ENCODE data around the gene MFGE8. TPM values are rescaled to one million over a fixed set of nuclear protein-coding genes. Genes with fewer than 3 reads are reported as not detected.

Gene MFGE8
- total RNA-seq, 2 donors from 2014 or later: 284 to 598 TPM

DNA sequence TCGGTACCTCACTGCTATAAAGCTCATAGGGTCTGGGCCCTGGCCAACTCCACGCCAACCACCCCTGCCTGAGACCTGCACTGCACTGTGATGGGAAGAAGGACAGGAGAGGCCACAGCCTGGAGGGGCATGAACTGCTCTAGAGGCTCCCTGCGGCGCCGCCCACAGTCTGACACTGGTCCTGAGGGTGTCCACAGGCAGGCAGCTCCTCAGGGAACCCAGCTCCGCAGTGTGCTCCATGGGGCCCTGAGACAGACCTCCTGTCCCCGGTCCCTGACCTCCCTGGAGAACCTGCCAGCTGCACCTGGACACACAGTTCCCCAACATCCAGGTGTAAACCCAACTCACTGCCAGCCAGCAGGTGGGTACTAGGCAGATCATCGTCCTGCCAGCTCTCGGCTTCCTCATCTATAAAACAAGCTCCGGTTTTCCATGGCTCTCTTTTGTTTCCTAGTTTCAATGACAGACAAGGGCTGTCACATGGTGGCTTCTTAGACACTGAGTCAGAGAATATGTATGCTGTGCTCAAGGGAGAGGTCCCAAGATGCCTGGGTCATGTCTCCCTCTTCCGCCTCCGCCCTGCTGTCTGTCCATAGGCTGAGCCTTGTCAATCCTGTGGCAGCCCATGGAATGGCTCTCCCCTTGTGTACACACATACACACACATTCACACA lies 12.7 kb downstream of the MFGE8 start:
- H3K27me3 Mint-ChIP-seq (ENCODE audit: insufficient read depth): peaks cover 10% of the 10 kb centered on the region
- H3K27ac Mint-ChIP-seq: no peak overlapping the region
- Histone ChIP-seq H3K4me1 (ENCODE audit: control insufficient read depth, insufficient read depth, low read length) (no peaks in the 10 kb centered on the region), H3K9me3 (ENCODE audit: control insufficient read depth, low read length) (no peaks in the 10 kb centered on the region), H3K36me3 (ENCODE audit: control insufficient read depth, insufficient read depth, low read length) (peaks cover 41% of the 10 kb centered on the region), H3K9ac (ENCODE audit: extremely low read depth, low read length, poor library complexity, severe bottlenecking) (no peak overlapping the region), H3K27me3 (ENCODE audit: control insufficient read depth, insufficient read depth, low read length, poor library complexity, severe bottlenecking) (peaks cover 14% of the 10 kb centered on the region), H3K27ac (ENCODE audit: low read depth, low read length) (no peak overlapping the region), H3K4me3 (ENCODE audit: low read length) (no peak overlapping the region)
- H3K4me1 Mint-ChIP-seq: peaks cover 36% of the 10 kb centered on the region
- WGBS, 2 experiments (ENCODE audit: insufficient coverage in 1 of 2, insufficient read length in 1 of 2): 90% methylated on average over 5 to 12 of the region's 12 CpGs
- H3K9me3 Mint-ChIP-seq: no peaks in the 10 kb centered on the region
- TF ChIP-seq, protein P1, sequence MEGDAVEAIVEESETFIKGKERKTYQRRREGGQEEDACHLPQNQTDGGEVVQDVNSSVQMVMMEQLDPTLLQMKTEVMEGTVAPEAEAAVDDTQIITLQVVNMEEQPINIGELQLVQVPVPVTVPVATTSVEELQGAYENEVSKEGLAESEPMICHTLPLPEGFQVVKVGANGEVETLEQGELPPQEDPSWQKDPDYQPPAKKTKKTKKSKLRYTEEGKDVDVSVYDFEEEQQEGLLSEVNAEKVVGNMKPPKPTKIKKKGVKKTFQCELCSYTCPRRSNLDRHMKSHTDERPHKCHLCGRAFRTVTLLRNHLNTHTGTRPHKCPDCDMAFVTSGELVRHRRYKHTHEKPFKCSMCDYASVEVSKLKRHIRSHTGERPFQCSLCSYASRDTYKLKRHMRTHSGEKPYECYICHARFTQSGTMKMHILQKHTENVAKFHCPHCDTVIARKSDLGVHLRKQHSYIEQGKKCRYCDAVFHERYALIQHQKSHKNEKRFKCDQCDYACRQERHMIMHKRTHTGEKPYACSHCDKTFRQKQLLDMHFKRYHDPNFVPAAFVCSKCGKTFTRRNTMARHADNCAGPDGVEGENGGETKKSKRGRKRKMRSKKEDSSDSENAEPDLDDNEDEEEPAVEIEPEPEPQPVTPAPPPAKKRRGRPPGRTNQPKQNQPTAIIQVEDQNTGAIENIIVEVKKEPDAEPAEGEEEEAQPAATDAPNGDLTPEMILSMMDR (conservative IDR thresholded peaks at IDR 0.05): no peak
- no peak for DNase-seq
- H3K36me3 Mint-ChIP-seq (ENCODE audit: low read depth): peaks cover 56% of the 10 kb centered on the region
- no peak overlapping the region for H3K4me3 Mint-ChIP-seq

DNA sequence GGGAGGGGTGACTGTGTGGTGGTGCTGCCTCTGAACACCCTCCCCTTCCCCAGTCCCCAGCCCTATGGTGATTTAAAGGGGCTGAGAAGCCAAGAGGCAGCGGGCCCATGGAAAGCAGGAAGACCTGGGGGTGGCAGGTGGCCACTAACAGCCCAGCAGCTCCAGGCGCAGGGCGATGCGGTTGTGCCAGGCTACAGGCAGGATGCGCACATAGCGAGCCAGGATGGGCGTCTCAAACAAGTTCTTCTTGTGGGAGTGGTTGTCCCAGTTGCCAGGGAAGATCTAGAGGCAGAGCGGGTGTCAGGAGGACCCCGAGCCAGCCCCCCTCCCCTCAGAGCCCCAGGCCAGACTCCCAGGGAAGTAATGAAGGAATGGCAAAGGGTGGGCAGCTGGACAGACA lies 13.9 kb downstream of the MFGE8 start:
- Histone ChIP-seq H3K4me1 (ENCODE audit: control insufficient read depth, insufficient read depth, low read length) (no peaks in the 10 kb centered on the region), H3K4me3 (ENCODE audit: low read length) (no peak overlapping the region), H3K9me3 (ENCODE audit: control insufficient read depth, low read length) (no peaks in the 10 kb centered on the region), H3K36me3 (ENCODE audit: control insufficient read depth, insufficient read depth, low read length) (peaks cover 38% of the 10 kb centered on the region), H3K27ac (ENCODE audit: low read depth, low read length) (no peak overlapping the region), H3K27me3 (ENCODE audit: control insufficient read depth, insufficient read depth, low read length, poor library complexity, severe bottlenecking) (peaks cover 26% of the 10 kb centered on the region), H3K9ac (ENCODE audit: extremely low read depth, low read length, poor library complexity, severe bottlenecking) (no peak overlapping the region)
- WGBS, 2 experiments (ENCODE audit: insufficient coverage in 1 of 2, insufficient read length in 1 of 2): 86 to 94% methylated on average over 2 to 9 of the region's 9 CpGs
- peaks cover 27% of the 10 kb centered on the region for H3K4me1 Mint-ChIP-seq
- DNase-seq: no peak
- H3K36me3 Mint-ChIP-seq (ENCODE audit: low read depth): peaks cover 47% of the 10 kb centered on the region
- no peak overlapping the region for H3K4me3 Mint-ChIP-seq
- peaks cover 19% of the 10 kb centered on the region for H3K27me3 Mint-ChIP-seq (ENCODE audit: insufficient read depth)
- no peak overlapping the region for H3K27ac Mint-ChIP-seq
- TF ChIP-seq, protein P1 (conservative IDR thresholded peaks at IDR 0.05): no peak
- H3K9me3 Mint-ChIP-seq: no peaks in the 10 kb centered on the region

DNA sequence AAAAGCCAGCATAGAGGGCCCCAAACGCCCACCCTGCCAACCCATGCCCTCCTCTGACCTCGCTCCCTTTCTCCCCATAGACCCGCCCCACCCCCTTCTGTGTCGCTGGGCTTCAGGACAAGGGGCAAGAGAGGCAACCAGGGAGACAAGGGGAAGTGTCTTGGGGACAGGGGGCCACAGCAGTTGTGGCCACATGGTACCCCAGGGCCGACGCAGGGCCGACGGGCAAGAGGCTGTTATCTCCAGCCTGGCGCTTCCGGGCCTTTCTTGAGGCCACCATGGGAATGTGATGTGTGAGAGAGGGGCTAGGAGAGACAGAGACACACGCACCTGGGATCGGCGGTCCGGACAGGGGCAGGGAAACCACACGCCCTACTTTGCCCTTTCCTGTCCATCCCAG lies 14.4 kb downstream of the MFGE8 start:
- DNase-seq: no peak
- TF ChIP-seq, protein P1 (conservative IDR thresholded peaks at IDR 0.05): no peak
- Histone ChIP-seq H3K27ac (ENCODE audit: low read depth, low read length) (no peak overlapping the region), H3K9me3 (ENCODE audit: control insufficient read depth, low read length) (no peaks in the 10 kb centered on the region), H3K4me3 (ENCODE audit: low read length) (no peak overlapping the region), H3K4me1 (ENCODE audit: control insufficient read depth, insufficient read depth, low read length) (no peaks in the 10 kb centered on the region), H3K9ac (ENCODE audit: extremely low read depth, low read length, poor library complexity, severe bottlenecking) (no peak overlapping the region), H3K27me3 (ENCODE audit: control insufficient read depth, insufficient read depth, low read length, poor library complexity, severe bottlenecking) (peaks cover 31% of the 10 kb centered on the region), H3K36me3 (ENCODE audit: control insufficient read depth, insufficient read depth, low read length) (peaks cover 32% of the 10 kb centered on the region)
- Mint-ChIP-seq H3K9me3 (no peaks in the 10 kb centered on the region), H3K36me3 (ENCODE audit: low read depth) (peaks cover 42% of the 10 kb centered on the region), H3K27me3 (ENCODE audit: insufficient read depth) (peaks cover 24% of the 10 kb centered on the region), H3K27ac (no peak overlapping the region), H3K4me3 (no peak overlapping the region), H3K4me1 (peaks cover 26% of the 10 kb centered on the region)
- 94 to 100% methylated on average over 4 to 15 of the region's 15 CpGs for WGBS, 2 experiments (ENCODE audit: insufficient coverage in 1 of 2, insufficient read length in 1 of 2)
